NCI-H526 treated with DMSO at 0.1 percent for 48 hours (cell line): ENCODE data around the gene RRP15.

ENCODE experiments used
- DNase-seq: peaks from one replicate; lab custom pipeline; 2025; lab: John Stamatoyannopoulos, UW

The RRP15 gene

GRCh38 chr1:218362418-218363076 lies 77.5 kb downstream of the RRP15 start:
- no peak for DNase-seq

GRCh38 chr1:218363141-218363540 lies 78.0 kb downstream of the RRP15 start:
- DNase-seq = no peak

- DNase-seq = no peak
These were observed 79.1 kb downstream of the RRP15 start for GRCh38 chr1:218364028-218364710.

- no peak for DNase-seq
These were observed 80.3 kb downstream of the RRP15 start for GRCh38 chr1:218365226-218365999.

GRCh38 chr1:218366322-218367052 lies 81.4 kb downstream of the RRP15 start:
- DNase-seq = no peak

GRCh38 chr1:218367118-218367517 lies 82.0 kb downstream of the RRP15 start:
- no peak for DNase-seq

- no peak for DNase-seq
These were observed 83.6 kb downstream of the RRP15 start for GRCh38 chr1:218368686-218369085.

GRCh38 chr1:218369688-218370511 lies 84.8 kb downstream of the RRP15 start:
- DNase-seq = no peak

GRCh38 chr1:218371927-218372672 lies 87.0 kb downstream of the RRP15 start:
- DNase-seq = no peak

- DNase-seq = no peak
These were observed 89.6 kb downstream of the RRP15 start for GRCh38 chr1:218374401-218375353.

GRCh38 chr1:218376722-218377121 lies 91.6 kb downstream of the RRP15 start:
- no peak for DNase-seq

- DNase-seq = no peak
These were observed 92.1 kb downstream of the RRP15 start for GRCh38 chr1:218377143-218377660.

- DNase-seq = no peak
These were observed 95.3 kb downstream of the RRP15 start for GRCh38 chr1:218380125-218380977.

- no peak for DNase-seq
These were observed 97.2 kb downstream of the RRP15 start for GRCh38 chr1:218382261-218382660.

- no peak for DNase-seq
These were observed 98.0 kb downstream of the RRP15 start for GRCh38 chr1:218383051-218383450.

- DNase-seq = no peak
These were observed 98.6 kb downstream of the RRP15 start for GRCh38 chr1:218383681-218384080.

GRCh38 chr1:218384581-218384993 lies 99.5 kb downstream of the RRP15 start:
- DNase-seq = no peak
